HTR-8/SVneo (cell line): Measurements from ENCODE around the gene TK2.

Experiments used
- DNase-seq: peaks from one replicate; pipeline ENCODE4 v3.0.0; 2011; ENCODE audit warnings: low spot score, mixed read lengths; ENCODE audit not compliant: insufficient read length
- FAIRE-seq: peaks from 2 replicates; lab custom pipeline; 2011; peaks lifted over from hg19 to GRCh38; lab: Jason Lieb, UNC

The TK2 gene

GRCh38 chr16:66489385-66489784 lies 60.5 kb downstream of the TK2 start:
- DNase-seq (no peak), FAIRE-seq (no peak)

GRCh38 chr16:66488505-66488904 lies 61.4 kb downstream of the TK2 start:
- no peak for DNase-seq
- no peak for FAIRE-seq

GRCh38 chr16:66487580-66488275 lies 62.2 kb downstream of the TK2 start:
- DNase-seq: no peak
- peak; percentile 74 for FAIRE-seq

GRCh38 chr16:66486773-66487579 lies 62.9 kb downstream of the TK2 start:
- DNase-seq (no peak), FAIRE-seq (no peak)

- DNase-seq: no peak
- no peak for FAIRE-seq
These were observed 63.6 kb downstream of the TK2 start for GRCh38 chr16:66486199-66486772.

- DNase-seq (no peak), FAIRE-seq (no peak)
These were observed 64.5 kb downstream of the TK2 start for GRCh38 chr16:66485376-66485775.

GRCh38 chr16:66484453-66485213 lies 65.3 kb downstream of the TK2 start:
- no peak for DNase-seq
- FAIRE-seq: no peak

- FAIRE-seq: peak; percentile 96
These were observed 66.1 kb downstream of the TK2 start for GRCh38 chr16:66483689-66484452.

GRCh38 chr16:66481943-66482390 lies 68.0 kb downstream of the TK2 start:
- FAIRE-seq: no peak

More at GRCh38 chr16:66483689-66484452, 66.1 kb downstream of the TK2 start:
- DNase-seq: peak; percentile 87

GRCh38 chr16:66481081-66481942 lies 68.6 kb downstream of the TK2 start:
- DNase-seq: no peak
- FAIRE-seq: no peak

More at GRCh38 chr16:66481943-66482390, 68.0 kb downstream of the TK2 start:
- no peak for DNase-seq

GRCh38 chr16:66480265-66481080 lies 69.4 kb downstream of the TK2 start:
- peak; percentile 42 for FAIRE-seq
- no peak for DNase-seq

- DNase-seq: no peak
- no peak for FAIRE-seq
These were observed 70.2 kb downstream of the TK2 start for GRCh38 chr16:66479661-66480264.

- DNase-seq: no peak
- peak; percentile 83 for FAIRE-seq
These were observed 71.0 kb downstream of the TK2 start for GRCh38 chr16:66478733-66479511.

GRCh38 chr16:66477028-66477515 lies 72.8 kb downstream of the TK2 start:
- FAIRE-seq: no peak
- no peak for DNase-seq

GRCh38 chr16:66476328-66477027 lies 73.4 kb downstream of the TK2 start:
- DNase-seq: no peak
- FAIRE-seq: peak; percentile 13

GRCh38 chr16:66475232-66475631 lies 74.7 kb downstream of the TK2 start:
- FAIRE-seq (no peak), DNase-seq (no peak)
